Neural cell (in vitro differentiated cells): ENCODE measurements around the gene FAM107B.

Source experiments
- CTCF ChIP-seq: fragments of 450-650 bp; IDR thresholded peaks from 2 replicates; pipeline ENCODE4 v1.5.1; 2014; ENCODE audit warnings: antibody characterized with exemption, mild to moderate bottlenecking, moderate library complexity; ENCODE audit not compliant: poor library complexity, severe bottlenecking
- EP300 ChIP-seq: fragments of 450-650 bp; conservative IDR thresholded peaks from 2 replicates; pipeline ENCODE4 v1.6.1; 2014; ENCODE audit warnings: antibody characterized with exemption, mild to moderate bottlenecking, moderate library complexity; ENCODE audit not compliant: poor library complexity, severe bottlenecking
- EZH2 ChIP-seq: fragments of 200-600, 300-800 bp; shearing (Covaris generic), sonication (generic); IDR thresholded peaks from 2 replicates; pipeline ENCODE4 v1.6.1; 2014; ENCODE audit warnings: antibody characterized with exemption, low read length, borderline replicate concordance, mild to moderate bottlenecking; ENCODE audit not compliant: insufficient read depth, poor library complexity, severe bottlenecking
- MXI1 ChIP-seq: fragments of 450-650 bp; conservative IDR thresholded peaks from 2 replicates; pipeline ENCODE4 v1.6.1; 2014; ENCODE audit warnings: antibody characterized with exemption, mild to moderate bottlenecking; ENCODE audit not compliant: poor library complexity, severe bottlenecking
- POLR2AphosphoS5 ChIP-seq: IDR thresholded peaks from 2 replicates; pipeline ENCODE4 v1.6.1; 2012
- RAD21 ChIP-seq: fragments of 450-650 bp; conservative IDR thresholded peaks from 2 replicates; pipeline ENCODE4 v1.6.1; 2014; ENCODE audit warnings: antibody characterized with exemption, mild to moderate bottlenecking, moderate library complexity
- REST ChIP-seq: IDR thresholded peaks from 2 replicates; pipeline ENCODE4 v1.6.1; 2012; ENCODE audit warnings: borderline replicate concordance
- SMC3 ChIP-seq: fragments of 450-650 bp; conservative IDR thresholded peaks from 2 replicates; pipeline ENCODE4 v1.6.1; 2014; ENCODE audit warnings: antibody characterized with exemption, mild to moderate bottlenecking, moderate library complexity; ENCODE audit not compliant: poor library complexity
- TAF1 ChIP-seq: IDR thresholded peaks from 2 replicates; pipeline ENCODE4 v1.6.1; 2012; ENCODE audit warnings: low read depth

GRCh38 chr10:14692344-14693076, 82.2 kb downstream of the FAM107B start:
- no peak for TF ChIP-seq EP300
- TF ChIP-seq CTCF = no peak
- TF ChIP-seq EZH2 = no peak
- TF ChIP-seq POLR2AphosphoS5 = no peak
- no peak for TF ChIP-seq RAD21
- TF ChIP-seq REST = no peak
- TF ChIP-seq SMC3 = no peak
- no peak for TF ChIP-seq TAF1
- TF ChIP-seq MXI1 = no peak
